ENCODE measurements around the gene PLXNB3. TPM values are rescaled to one million over a fixed set of nuclear protein-coding genes. Genes with fewer than 3 reads are reported as not detected.

PLXNB3 gene
- total RNA-seq: not detected in 2 replicates

- POLR2A ChIA-PET: no interaction called here
Measured at GRCh38 chrX:153763989-153764755, at the start of gene PLXNB3. Gene PLXNB3, plus strand, starts transcription at chrX:153764249. Its CDS starts 1,287 bp downstream, at chrX:153765536.

GRCh38 chrX:153714256-153714655 lies 49.8 kb upstream of the PLXNB3 start:
- Mint-ChIP-seq H3K27ac (no peak overlapping the region), H3K27me3 (no peaks in the 10 kb centered on the region), H3K36me3 (ENCODE audit: low read depth) (peaks cover 65% of the 10 kb centered on the region), H3K4me1 (peaks cover 2% of the 10 kb centered on the region), H3K9me3 (no peaks in the 10 kb centered on the region), H3K4me3 (no peak overlapping the region)
- no peak for DNase-seq
- intact Hi-C loops (cut with micrococcal nuclease): no loop called here
- CTCF ChIA-PET: no interaction called here
- POLR2A ChIA-PET: no interaction called here
- no peak for ATAC-seq (ENCODE audit: low read depth)
- no peak for TF ChIP-seq CTCF (IDR thresholded peaks at IDR 0.05)

More at GRCh38 chrX:153763989-153764755, at the start of gene PLXNB3:
- intact Hi-C loops (cut with micrococcal nuclease): loop anchor here (1.0 to 10.0 kb wide), 6 partner anchors 37 to 819 kb away; partner anchors contain the start of gene SLC6A8
- no peak within 1 kb of the TSS for H3K27ac Mint-ChIP-seq
- CTCF ChIA-PET: interaction anchor here (0.6 to 2.9 kb wide), 2 partner anchors 184 to 187 kb away, joined by 3 to 20 read pairs; no protein-coding TSS in a partner anchor
- no peak within 1 kb of the TSS for H3K4me3 Mint-ChIP-seq
- no peaks in the 10 kb centered on the region for H3K27me3 Mint-ChIP-seq
- H3K36me3 Mint-ChIP-seq (ENCODE audit: low read depth): no peaks in the 10 kb centered on the region
- ATAC-seq (ENCODE audit: low read depth) (peak; percentile 90), DNase-seq (peak; percentile 68)
- peaks cover 12% of the 10 kb centered on the region for H3K4me1 Mint-ChIP-seq
- H3K9me3 Mint-ChIP-seq: no peaks in the 10 kb centered on the region
- TF ChIP-seq CTCF (IDR thresholded peaks at IDR 0.05): peak; percentile 34

GRCh38 chrX:153717445-153717844 lies 46.6 kb upstream of the PLXNB3 start:
- intact Hi-C loops (cut with micrococcal nuclease): no loop called here
- ChIA-PET CTCF (no interaction called here), POLR2A (interaction anchor here (0.7 kb wide), 1 partner anchor 220 kb away, joined by 7 read pairs; no protein-coding TSS in a partner anchor)
- Mint-ChIP-seq H3K4me3 (no peak overlapping the region), H3K9me3 (no peaks in the 10 kb centered on the region), H3K36me3 (ENCODE audit: low read depth) (peaks cover 62% of the 10 kb centered on the region), H3K27ac (no peak overlapping the region), H3K4me1 (peaks cover 8% of the 10 kb centered on the region), H3K27me3 (no peaks in the 10 kb centered on the region)
- ATAC-seq (ENCODE audit: low read depth): no peak
- no peak for DNase-seq
- no peak for TF ChIP-seq CTCF (IDR thresholded peaks at IDR 0.05)

- DNase-seq (no peak), ATAC-seq (ENCODE audit: low read depth) (no peak)
- Mint-ChIP-seq H3K27me3 (no peaks in the 10 kb centered on the region), H3K27ac (no peak overlapping the region), H3K4me3 (no peak overlapping the region), H3K4me1 (peaks cover 18% of the 10 kb centered on the region), H3K9me3 (no peaks in the 10 kb centered on the region), H3K36me3 (ENCODE audit: low read depth) (peaks cover 52% of the 10 kb centered on the region)
- ChIA-PET CTCF (no interaction called here), POLR2A (no interaction called here)
- intact Hi-C loops (cut with micrococcal nuclease): no loop called here
- TF ChIP-seq CTCF (IDR thresholded peaks at IDR 0.05): no peak
Measured at GRCh38 chrX:153719238-153719637, 44.8 kb upstream of the PLXNB3 start.

GRCh38 chrX:153719701-153720100 lies 44.3 kb upstream of the PLXNB3 start:
- no peaks in the 10 kb centered on the region for H3K9me3 Mint-ChIP-seq
- POLR2A ChIA-PET: no interaction called here
- no peak for DNase-seq
- CTCF ChIA-PET: no interaction called here
- ATAC-seq (ENCODE audit: low read depth): no peak
- intact Hi-C loops (cut with micrococcal nuclease): loop anchor here (5.0 to 10.0 kb wide), 2 partner anchors 32 to 655 kb away; partner anchors contain the start of genes EMD, FLNA and SLC6A8
- H3K27ac Mint-ChIP-seq: no peak overlapping the region
- no peak overlapping the region for H3K4me3 Mint-ChIP-seq
- TF ChIP-seq CTCF (IDR thresholded peaks at IDR 0.05): no peak
- no peaks in the 10 kb centered on the region for H3K27me3 Mint-ChIP-seq
- H3K4me1 Mint-ChIP-seq: peaks cover 19% of the 10 kb centered on the region
- peaks cover 50% of the 10 kb centered on the region for H3K36me3 Mint-ChIP-seq (ENCODE audit: low read depth)
